Raji (cell line): ENCODE results near the gene BBIP1.

Experiments
- POLR2A ChIP-seq: IDR thresholded peaks from 2 replicates; pipeline ENCODE4 v1.6.1; 2011; ENCODE audit warnings: low read depth, low read length, control low read depth; ENCODE audit not compliant: insufficient read depth

The BBIP1 gene

DNA sequence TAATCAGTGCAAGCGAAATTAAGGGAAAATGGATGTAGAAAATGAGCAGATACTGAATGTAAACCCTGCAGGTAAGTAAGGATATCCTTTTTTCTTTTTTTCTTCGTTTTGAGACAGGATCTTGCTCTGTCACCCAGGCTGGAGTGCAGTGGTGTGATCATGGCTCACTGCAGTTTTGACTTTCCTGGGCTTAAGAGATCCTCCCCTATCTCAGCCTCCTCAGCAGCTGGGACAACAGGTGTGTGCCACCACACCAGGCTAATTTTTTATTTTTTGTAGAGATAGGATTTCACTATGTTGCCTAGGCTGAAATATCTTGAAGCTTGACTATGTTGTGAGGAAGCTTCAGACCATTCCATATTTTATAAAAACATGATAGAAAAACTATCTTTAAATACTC lies 43.0 kb downstream of the BBIP1 start:
- TF ChIP-seq POLR2A: no peak

DNA sequence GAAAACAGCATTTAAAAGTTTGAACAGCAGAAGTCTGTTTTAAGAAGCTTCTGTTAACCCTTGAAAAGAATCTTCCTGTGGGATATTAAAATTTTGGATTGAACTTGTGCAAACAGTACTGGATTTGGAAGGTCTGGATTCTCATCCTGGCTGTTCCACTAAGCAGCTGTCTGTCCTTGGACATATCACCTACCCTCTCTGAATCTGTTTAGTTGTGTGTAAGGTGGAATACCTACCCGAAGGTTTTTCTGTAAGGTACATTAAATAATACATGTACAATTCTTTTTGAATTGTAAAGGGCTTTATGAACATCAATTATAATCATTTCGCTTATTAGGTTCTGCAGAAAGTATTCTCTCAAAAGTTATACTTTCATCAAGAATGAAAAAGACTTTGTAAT lies 45.0 kb downstream of the BBIP1 start:
- no peak for TF ChIP-seq POLR2A

DNA sequence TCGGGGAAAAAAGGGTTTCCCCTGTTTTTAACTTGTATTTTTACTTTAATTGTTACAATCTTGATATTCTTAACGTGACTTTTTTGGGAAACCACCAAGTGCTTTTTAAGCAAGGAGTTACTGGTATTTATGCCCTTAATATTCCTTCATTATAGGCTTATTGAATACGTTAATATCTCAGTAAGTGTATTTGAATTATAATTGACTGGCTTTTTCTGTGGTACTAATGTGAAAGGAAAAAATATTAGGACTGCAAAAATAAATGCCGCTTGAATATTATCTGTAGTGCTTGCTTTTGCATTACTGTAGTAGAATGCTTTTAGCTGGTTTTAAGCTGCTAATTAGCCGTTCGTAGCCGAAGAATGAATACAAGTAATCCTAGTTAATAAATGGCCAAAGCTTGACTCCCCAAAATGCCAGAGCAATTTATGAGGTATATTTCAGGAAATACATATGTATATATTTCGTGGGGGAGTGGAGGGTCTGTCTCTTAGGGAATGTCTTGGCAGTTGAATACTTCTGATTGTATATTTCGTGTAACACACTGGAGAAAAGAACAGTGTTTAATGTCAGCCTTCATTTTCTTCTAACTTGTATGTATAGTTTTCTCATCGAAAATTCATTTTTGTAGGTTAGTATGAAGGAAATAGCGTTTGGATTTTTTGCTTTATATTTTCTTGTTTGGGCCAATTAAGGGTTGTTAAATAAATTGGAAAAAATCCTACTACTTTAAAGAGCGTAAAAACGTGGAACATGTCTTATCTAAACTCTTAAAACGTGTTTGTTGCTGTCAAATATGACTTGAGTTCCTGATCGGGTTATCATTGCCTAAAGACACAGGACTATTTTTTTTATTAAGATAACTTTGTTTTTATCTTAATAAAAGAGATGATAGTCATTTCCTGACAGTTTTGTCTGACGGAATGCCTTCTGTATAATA lies 45.7 kb downstream of the BBIP1 start:
- no peak for TF ChIP-seq POLR2A

DNA sequence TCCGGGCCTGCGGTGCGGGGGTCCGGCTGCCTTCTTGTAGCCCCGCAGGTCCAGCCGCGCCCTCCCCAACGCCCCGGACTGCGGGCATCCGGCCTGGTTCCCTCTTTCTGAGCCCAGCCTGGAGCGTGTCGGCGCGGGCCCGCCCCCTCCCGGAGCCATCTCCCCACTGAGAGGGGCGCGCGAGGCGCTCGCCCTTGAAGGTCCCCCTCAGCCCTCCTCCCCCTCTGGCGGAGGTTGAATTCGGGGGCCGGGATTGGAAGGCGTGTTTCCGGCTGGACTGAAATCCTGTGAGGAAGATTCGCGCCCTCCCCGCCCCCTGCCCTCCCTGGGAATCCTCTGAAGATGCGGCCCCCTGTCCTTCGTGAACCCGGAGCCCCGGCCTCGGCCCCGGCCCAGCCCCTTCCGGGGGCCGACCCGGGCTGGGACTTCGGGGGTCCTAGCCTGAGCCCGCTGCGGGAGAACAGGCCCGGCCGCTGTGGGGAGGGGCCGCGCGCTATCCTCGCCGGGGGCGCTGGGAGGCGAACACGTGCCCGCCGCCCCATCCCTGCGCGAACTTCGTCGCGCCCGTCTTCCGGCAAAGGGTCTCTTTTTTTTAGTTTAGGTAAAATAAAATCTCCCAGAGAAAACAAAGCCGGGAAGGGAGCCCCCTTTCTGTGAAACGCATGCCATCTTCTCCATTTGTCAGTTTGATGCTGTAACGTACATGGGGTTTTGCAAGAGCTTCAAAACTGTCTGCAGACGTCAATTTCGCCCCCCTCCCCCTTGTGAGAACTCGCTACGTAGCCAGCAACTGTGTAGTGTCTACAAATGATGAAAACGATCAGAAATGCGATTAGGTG lies 46.6 kb downstream of the BBIP1 start:
- peak; percentile 35; the same call in 1 of the 2 replicates for TF ChIP-seq POLR2A

DNA sequence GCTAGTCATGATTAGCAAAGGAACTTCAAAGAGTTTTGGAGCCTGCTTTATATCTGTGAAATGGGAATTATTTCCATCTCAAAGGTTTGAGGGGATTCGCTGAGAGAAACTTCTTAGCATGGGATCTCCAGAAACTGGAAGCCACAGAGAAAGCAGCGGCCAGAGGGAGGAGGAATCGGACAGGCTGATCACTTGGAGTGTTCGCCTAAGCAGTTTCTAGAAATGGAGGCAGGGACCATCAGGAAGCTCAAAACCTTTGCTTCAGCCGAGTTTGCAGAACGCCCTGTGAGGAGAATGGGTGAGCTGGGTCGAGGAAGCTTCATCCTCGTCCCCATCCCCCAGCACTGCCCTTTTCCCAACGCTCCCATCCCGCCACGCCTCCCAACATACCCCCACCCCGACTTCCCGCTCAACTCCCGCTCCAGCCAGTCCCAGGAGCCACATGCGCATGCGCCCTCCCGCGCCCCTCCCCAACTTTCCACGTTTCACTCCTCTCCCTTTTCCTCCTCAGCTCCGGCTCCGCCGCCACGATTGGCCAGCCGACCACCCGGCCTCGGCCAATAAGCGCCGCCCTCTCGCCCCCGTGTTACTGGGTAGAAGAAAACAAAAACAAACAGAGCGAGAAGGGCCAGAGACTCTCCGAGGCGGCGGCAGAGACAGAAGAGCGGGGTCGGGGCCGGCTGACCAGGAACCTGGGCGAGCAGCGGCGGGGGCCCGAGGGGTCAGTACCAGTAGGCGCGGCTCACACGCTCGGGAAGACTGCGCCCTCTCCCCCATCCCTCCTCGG lies 47.5 kb downstream of the BBIP1 start, which contains the start of gene PDCD4:
Gene PDCD4, plus strand, starts transcription at position 631 of the 787 bp plus-strand sequence. CDS start 4,100 bp downstream, outside the sequence.
- TF ChIP-seq POLR2A: peak; percentile 62

DNA sequence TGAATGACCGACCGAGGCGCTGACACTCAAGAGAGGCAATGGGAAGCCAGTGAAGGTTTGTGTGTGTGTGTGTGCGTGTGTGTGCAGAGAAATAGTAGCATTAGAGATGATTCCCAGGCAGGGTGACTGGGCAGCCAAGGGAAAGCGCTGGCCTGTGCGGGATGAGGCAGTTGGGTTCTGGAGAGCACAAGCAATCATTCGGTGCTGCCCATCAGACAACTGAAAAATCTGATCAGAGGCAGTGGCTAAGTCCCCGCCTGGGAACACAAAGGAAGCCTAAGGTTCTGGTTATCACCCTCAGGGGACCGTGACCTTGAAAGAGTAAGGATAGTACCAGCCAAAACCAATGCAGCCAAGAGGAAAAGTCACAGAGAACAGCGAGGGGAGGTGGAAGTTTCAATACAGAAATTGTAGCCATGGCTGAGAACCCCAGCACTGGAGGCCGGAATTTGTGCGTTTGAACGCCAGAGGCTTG lies 48.1 kb downstream of the BBIP1 start:
- TF ChIP-seq POLR2A: no peak

DNA sequence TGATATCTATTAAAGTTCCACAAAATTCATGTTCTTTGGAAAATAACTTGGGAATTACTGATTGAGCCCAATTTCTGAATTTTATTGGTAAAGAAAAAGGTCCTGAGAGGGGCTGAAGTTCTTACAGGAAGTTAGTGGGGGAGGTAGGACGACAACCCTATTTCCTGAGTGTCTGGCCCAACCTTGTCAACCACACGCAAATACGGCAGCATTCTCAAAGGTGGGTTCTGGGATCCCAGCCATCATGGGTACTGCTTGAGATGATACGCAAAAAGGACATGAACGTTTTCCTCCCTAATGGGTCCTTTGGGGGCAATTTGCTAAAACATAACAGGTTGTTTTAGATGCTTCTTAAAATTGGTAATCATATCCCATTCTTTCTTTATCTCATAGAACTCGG lies 50.0 kb downstream of the BBIP1 start:
- TF ChIP-seq POLR2A: peak; percentile 35; the same call in 1 of the 2 replicates

DNA sequence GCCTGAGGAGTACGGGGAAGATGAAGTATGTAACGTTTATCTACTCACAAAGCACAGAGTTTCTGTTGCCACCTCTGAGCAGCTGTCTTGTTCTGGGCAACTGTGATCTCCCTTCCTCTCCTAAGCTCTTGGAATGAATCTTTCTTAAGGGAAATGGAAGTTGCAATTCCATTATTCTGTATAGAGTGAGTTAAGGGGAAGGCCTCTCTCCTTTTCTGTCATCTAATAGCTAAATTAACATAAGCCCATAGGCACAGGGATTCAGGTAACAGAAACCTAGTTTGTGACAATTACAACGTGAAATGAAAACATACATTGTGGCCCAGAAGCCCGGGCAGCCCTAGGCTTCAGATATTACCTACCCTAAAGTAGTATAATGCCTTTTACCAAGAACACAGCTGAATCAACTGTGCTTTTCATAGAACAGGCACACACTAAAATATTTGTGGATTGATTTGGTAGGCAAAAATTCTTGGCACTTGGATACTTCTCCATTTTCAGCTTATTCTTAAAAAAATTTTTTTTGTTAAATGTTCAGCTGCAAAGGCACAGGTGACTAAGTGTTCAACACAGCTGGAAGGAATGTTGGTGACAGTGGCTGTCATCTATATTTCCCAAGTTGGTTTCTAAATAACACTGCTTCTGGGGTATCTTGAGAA lies 51.0 kb downstream of the BBIP1 start:
- no peak for TF ChIP-seq POLR2A

DNA sequence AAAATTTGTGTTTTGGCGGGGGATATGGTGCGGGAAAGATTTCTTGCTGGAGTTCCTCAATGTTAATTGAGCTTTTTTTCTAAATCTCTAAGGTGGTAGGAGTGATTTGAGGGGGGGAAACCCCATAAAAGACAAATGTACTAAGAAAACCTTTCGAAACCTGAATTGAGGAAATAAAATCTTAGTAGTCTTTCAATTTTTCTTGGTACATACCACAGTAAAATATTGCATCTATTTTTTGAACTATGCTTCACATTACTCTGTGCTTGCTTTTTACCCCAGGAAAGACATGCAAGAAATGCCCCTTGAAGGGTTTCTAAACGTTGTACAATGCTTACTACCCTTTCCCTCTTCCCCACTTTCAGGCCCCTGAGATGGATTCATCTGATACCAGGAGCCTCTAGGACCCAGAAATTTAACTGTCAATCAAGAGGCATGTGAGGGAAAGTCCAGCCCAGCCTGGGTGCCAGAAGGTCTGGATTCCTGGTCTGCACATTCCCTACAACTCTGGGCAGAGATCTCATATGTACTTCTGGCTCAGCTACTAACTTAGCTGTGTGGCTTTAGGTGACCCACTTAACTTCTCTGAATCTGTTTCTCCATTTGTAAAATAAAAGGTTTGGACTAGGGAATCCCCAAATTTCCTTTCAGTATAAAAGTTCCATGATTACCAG lies 53.0 kb downstream of the BBIP1 start:
- TF ChIP-seq POLR2A: no peak

DNA sequence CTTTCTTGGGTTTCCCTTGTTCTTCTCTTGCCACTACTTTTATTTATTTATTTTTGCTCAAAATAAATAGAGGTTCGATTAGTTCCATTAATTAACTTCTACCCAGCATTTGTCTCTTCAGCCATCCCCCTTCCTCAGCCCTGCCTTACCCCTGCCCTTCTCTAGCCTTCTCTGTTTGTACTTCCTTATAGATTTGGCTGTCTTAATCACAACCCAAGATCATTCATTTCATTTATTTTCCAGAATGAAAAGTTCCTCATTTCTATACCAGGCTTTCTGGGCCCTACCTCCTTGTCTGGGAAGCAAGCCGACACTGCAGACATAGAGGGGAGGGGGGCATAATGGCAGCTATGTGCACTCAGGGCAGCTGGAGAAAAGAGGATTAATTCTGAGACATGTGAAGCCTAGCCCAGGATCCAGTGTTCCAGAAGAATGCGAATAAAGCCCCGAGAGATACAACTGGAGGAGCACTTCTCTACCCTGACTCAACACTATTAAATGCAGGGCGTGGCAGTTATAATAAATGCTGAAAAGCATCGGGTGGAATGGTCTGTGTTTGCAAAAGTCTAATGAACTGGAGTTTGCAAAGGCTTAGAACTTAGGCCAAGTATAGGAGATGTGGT lies 53.7 kb downstream of the BBIP1 start:
- no peak for TF ChIP-seq POLR2A

DNA sequence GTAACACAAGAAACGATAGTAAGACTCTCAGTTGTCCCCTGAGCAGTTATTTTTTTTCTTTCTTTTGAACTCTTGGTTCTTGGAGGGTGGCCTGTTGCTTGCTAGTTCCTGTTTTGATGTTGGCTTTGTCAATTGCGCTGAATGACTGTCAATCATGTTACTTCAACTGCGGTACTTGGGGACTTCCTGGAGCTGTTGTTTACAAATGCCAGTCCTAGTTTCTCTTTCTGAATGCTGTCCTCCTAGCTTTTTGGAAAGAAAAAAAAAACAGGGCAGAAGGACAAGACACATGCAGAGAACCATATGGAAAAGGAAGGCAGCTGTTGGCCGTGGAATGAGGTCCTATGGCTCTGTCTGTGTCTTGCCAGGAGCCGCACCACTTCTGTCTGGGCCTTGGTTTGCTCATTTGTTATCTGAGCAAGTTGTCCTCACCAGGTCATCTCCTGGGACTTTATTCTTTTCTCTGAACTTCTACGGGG lies 54.3 kb downstream of the BBIP1 start:
- TF ChIP-seq POLR2A: peak; percentile 30; the same call in 1 of the 2 replicates

DNA sequence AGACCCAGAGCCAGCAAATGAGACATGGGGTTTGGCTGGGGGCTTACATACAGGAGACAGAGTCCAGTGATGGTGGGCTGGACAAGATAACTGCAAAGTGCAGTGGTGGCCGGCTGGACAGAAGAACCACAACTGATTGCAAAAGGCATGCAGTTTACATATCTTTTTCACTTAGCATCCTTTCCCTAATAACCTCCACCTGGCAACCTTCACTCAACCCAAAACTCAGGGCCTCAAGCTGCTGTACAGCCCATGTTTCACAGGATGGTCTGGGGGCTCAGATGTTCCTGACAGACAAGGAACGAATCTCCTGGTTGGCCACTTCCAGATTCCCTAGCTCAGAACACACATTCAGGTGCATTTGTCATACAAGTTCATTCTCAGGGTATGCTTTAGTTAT lies 55.0 kb downstream of the BBIP1 start:
- no peak for TF ChIP-seq POLR2A

DNA sequence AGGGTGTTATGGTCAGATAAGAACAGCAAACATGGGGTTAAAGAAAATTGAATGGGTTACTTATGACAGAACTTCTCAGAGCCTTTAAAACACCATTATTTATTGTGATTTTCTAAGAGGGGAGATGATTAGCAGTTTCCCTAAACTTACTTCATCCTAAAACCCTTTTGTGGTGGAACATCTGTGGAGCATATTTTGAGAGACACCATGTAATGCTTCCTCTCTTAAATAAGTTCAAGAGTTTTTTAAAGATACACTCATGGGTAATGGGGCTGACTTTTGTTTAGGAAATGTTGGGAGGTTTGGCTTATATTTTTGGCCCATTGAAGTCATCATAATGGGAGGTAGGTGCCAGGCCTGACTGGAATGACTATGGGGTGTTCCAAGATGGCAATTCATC lies 55.6 kb downstream of the BBIP1 start:
- no peak for TF ChIP-seq POLR2A
